Left renal cortex interstitium (tissue), 4 donors: ENCODE data around the gene MLYCD. TPM values are rescaled to one million over a fixed set of nuclear protein-coding genes. Genes with fewer than 3 reads are reported as not detected.
"Not testable (repeated sequence)": the region's sequence is repeated elsewhere in the genome, so short reads cannot be mapped to it uniquely, and the experiment has no call there.

Experiments
- DNase-seq, 4 donors: peaks; one replicate each; pipeline ENCODE4 v3.0.0-alpha.2; 2013; ENCODE audit warnings: low read depth in 4 of 4, low spot score in 2 of 4, missing footprints in 1 of 4
- polyA plus RNA-seq, 4 donors: library from polyadenylated mRNA; unstranded; fragments of 120-200 nt; gene quantifications; one replicate each; pipeline ENCODE4 v1.2.1, GENCODE V29; 2013; ENCODE audit not compliant: insufficient read length in 4 of 4

The MLYCD gene
- polyA plus RNA-seq, 4 donors, result 3.9 to 5.7 (median 5.0) TPM

DNA sequence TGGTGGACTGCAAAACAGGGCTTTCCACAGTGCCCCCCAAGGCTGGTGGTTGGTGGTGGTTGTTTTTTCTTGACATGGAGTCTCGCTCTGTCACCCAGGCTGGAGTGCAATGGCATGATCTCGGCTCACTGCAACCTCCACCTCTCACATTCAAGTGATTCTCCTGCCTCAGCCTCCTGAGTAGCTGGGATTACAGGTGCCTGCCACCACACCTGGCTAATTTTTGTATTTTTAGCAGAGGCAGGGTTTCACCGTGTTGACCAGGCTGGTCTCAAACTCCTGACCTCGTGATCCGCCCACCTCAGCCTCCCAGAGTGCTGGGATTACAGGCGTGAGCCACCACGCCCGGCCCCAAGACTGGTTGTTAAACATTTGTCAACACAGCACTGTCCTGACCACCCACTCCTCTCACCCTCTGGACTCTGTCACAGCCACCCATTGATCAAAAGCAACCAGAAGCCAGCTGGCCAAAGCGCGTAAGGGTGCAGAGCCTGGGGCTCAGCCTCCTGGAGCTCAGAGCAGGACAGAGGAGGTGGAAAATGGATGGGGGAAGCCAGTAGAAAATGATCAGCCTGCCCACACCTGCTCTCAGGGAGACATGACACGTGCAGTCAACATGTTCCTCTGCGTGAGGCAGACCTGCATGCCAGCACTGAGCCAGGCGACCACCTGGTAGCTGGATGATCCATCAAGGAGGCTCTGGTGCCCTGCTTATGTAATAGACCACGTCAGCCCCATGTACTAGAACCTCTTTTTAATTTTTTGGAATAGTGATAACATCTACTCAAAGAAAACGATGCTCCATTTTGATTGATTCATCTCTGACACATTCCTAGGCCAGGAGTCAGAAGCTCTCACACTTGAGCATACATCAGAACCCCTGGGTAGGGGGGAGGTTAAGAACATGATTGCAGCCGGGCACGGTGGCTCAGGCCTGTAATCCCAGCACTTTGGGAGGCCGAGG is 39.3 kb downstream of the MLYCD start:
- no peak for DNase-seq

DNA sequence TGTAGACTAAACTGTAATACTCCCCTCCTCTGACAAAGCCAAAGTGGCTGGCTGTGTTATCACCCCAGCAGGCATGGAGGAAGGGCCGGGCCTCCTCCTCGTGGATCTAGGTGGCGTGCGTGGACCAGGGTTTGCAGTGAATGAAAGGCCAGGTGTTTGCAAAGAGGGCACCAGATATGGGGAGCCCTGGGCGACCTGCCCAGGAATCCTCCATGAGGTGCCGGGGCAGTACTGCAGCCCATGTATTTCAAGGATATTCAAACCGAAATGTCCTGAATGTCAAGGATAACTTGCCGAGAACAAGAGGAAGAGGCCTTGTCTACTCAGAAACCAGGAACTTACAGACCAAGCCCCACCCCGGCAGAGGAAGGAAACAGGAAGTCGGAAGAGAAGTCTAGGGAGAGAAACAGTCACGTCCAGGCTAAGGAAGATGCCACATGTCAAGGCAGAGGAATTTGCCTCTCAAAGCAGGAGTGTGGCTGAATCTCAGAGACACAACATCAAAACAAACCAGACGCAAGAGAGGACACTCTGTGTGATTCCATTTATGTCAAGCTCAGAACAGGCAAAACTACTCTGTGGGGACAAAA is 40.4 kb downstream of the MLYCD start:
- DNase-seq, result no peak

DNA sequence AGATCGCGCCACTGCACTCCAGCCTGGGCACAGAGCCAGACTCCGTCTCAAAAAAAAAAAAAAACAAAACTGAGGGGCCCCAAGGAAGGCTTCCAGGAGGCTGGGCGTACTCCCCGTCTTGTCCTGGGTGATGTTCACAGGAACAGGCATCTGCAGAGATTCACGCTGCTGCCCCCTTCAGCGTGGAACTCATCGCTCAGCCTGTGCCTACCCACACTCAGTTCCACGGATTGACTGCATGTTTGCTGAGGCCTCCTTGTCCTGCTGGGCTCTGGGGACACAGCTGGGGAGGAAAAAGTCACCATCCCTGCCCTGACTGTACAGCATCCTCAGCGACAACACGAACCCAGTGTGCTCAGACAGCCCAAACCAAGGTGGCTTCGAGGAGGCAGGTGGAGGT is 41.2 kb downstream of the MLYCD start:
- DNase-seq, result no peak

- no peak for DNase-seq
These were observed 41.9 kb downstream of the MLYCD start for GRCh38 chr16:83940630-83941378.

DNA sequence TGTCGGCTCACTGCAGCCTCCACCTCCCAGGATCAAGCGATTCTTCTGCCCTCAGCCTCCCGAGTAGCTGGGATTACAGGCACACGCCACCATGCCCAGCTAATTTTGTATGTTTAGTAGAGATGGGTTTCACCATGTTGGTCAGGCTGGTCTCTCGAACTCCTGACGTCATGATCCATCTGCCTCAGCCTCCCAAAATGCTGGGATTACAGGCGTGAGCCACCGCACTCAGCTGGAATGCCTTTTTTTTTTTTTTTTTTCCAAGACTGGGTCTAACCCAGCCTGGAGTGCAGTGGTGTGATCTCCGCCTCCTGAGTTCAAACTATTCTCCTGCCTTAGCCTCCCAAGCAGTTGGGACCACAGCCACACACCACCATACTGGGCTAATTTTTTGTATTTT is 42.6 kb downstream of the MLYCD start:
- not testable (repeated sequence) for DNase-seq

GRCh38 chr16:83942074-83942473 is 43.2 kb downstream of the MLYCD start:
- no peak for DNase-seq

DNA sequence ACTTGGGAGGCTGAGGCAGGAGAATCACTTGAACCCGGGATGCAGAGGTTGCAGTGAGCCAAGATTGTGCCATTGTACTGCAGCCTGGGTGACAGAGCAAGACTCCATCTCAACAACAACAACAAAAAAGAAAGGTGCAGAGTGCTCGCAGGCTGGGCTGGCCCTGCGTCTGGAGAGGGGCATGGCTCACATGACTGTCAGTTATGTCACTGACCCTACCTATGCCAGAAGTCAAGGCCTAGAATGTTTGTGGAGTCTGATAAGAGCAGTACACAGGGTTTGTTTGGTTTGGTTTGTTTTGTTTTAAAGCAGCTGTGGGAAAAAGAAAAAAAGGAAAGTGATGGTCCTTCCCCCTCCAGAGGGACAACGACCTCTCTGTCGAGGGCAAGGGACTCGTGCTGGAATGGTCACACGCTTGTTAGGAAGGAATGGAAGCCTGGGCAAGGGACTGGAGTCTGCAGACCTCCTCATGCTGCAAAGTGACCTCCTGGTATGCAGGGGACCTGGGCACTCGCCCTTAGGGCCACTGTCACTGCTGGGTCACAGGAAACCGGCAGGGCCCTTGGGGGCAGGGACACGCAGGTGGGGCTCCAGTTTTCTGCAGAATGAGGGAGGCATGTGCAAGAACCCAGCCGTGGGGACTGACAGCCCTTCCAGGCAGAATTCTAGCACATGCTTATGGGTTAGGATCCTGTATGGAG is 44.0 kb downstream of the MLYCD start:
- no peak for DNase-seq

DNA sequence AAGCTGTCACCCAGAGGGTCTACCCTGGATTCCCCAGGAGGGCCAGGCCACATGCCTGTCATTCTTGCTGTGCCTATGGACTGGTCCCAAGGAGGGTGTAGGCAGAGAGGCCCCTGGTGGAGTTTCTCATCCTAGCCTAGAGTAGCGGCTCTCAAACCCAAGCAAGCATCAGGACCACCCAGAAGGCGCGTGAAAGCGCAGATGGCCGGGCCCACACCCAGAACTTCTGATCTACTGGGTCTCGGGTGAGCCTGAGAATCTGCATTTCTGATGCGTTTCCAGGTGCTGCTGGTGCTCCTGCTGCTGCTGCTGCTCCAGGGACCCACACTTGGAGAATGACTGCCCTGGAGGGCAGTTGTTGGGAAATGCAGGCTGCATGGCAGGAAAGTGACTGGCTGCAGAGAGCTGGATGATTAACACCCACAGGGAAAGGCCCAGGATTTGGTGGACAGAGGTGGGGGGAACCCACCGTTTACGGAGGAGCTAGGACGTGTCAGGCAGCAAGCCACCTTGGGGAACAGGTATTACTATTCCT is 44.7 kb downstream of the MLYCD start:
- DNase-seq, result no peak

- no peak for DNase-seq
These were observed 46.7 kb downstream of the MLYCD start for GRCh38 chr16:83945587-83945986.

- DNase-seq, result no peak
These were observed 47.4 kb downstream of the MLYCD start for GRCh38 chr16:83946154-83946780.

DNA sequence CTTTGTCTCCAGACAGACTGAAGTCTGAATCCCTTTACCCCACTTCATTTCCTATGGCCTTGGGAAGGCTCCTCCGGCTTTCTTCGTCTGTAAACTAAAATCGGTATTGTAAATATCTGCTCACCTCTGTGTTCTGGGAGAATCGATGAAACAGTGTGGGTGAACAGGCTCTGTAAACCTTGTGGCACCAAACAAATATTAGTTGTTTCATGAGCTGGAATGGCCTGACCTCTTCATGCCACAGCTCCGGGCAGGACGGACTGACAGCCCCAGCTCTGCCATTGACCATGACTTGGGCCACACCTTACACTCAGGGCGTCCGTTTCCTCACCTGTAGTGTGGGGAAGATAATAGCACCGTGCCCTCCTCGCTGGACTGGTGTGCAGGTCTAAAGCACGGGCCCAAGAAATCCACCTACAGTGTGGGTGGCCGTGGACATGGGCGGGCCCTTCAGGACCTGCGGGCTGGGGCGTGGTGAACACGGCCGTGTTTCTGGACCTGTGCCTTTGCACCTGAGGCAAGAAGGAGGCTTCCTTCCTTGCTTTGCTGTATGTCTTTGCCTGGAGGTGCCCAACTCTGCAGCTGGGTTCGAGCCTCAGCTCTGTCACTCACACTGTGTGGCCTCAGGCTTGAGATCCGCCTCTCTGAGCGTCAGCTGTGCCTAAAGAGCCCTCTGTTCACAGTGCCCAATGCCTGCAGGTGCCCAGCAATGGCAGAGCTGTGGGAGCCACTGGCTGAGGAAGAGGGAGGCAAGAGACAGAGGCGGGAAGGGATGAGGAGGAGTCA is 48.1 kb downstream of the MLYCD start:
- no peak for DNase-seq

- no peak for DNase-seq
These were observed 48.8 kb downstream of the MLYCD start for GRCh38 chr16:83947642-83948234.

DNA sequence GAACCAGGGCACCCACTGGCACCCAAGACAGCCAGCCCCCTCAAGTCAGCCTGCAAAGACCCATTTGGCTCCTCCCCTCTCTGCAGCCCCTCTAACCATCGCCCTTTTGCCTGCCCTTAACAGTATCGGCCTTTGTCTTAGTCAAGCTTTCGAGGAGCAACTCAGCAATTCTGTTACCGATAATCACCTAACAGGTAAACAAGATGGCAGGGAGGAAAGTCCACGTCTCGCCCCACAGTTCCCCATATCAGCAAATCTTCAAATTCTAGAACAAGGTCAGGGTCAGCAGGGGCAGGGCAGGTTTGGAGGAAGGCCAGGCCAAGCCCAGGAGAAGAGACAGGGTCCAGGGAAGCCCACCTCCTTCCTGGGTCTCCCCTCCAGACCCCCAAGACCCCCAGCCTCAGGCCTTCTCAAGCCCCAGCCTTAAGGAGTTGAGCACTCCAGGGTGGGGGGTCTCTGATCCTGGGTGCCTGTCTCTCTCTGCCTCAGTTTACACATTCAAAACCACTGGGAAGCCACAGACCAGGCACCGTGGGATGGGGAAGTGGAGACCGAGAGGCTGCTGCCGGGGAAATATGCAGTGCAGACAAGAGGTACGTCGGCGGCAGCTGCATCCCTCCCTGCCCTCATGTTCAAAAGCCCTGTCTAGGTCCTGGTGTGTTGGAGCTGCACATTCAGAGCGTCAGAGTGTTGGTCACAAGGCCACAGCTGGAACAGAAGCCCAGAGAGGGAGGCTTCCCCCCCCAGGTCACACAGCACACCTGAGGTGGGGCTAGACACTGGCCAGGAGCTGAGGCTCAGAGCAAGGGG is 50.2 kb downstream of the MLYCD start:
- no peak for DNase-seq

DNA sequence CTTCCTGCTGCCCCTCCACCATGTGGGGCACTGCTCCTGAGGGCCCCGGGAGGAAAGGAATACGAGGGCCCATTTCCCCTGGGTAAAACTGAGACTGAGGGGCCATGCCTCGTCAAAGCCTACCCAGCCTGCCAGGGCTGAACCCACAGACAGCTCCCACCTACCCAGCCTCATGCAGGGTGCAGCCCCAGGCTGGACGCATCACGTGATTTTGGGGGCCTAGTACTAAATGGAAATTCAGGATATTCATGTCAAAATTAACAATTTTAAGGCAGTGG is 50.7 kb downstream of the MLYCD start:
- no peak for DNase-seq

- DNase-seq, result not testable (repeated sequence)
These were observed 52.0 kb downstream of the MLYCD start for GRCh38 chr16:83950862-83951399.

DNA sequence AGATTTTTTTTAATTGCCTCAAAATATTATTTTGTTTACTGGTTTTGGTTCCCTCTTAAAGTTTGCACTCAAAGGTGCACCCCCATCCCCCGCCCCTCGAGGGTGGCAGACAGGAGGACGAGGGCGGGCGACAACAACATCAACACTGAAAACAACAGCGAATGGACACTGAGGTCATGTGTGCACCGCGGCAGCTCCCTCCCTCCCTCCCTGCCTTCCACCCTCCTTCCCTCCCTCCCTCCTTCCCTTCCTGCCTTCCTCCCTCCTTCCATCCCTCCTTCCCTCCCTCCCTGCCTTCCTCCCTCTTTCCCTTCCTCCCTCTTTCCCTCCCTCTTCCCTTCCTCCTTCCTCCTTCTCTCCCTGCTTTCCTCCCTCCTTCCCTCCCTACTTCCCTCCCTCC is 52.6 kb downstream of the MLYCD start:
- DNase-seq, result no peak

DNA sequence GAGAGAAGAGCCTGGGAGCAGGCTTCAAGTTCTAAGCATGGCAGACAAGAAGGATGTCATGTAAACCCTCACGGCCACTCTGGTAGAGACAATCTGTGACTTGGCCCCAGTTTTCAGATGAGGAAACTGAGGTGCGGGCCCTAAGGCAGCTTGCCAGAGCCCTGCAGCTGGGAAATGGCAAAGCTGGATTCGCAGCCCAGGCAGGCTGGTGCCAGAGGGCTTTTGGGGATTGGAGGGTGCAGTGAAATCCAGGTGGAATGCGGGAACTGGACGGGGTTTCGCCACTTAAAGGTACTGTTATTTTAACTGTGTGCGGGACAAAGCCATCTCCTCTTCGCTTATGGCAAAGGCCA is 53.6 kb downstream of the MLYCD start:
- DNase-seq, result no peak
